GM06990 (cell line): ENCODE measurements around the gene MBP.

Experiments used
- DNase-seq: peaks from one replicate; pipeline ENCODE4 v3.0.0-alpha.2; 2011; ENCODE audit not compliant: insufficient read length; ENCODE audit errors: extremely low read depth
- H3K27me3 ChIP-seq: replicated peaks from 2 replicates; pipeline ENCODE4 v1.6.0; 2011; ENCODE audit warnings: low read length; ENCODE audit not compliant: control insufficient read depth, insufficient read depth
- H3K36me3 ChIP-seq: 2 replicates; pipeline ENCODE4 v1.5.1; 2011; ENCODE audit warnings: low read length; ENCODE audit not compliant: control insufficient read depth, insufficient read depth
- H3K4me3 ChIP-seq: replicated peaks from 2 replicates; pipeline ENCODE4 v1.5.1; 2011; ENCODE audit warnings: low read depth, mild to moderate bottlenecking, control low read depth, low read length
- TF ChIP-seq, protein P1 (sequence below): IDR thresholded peaks from 2 replicates; pipeline ENCODE4 v1.5.1; 2011; ENCODE audit warnings: low read length, control low read depth, mild to moderate bottlenecking, inconsistent platforms; ENCODE audit not compliant: insufficient read depth, poor library complexity, severe bottlenecking

The MBP gene

DNA sequence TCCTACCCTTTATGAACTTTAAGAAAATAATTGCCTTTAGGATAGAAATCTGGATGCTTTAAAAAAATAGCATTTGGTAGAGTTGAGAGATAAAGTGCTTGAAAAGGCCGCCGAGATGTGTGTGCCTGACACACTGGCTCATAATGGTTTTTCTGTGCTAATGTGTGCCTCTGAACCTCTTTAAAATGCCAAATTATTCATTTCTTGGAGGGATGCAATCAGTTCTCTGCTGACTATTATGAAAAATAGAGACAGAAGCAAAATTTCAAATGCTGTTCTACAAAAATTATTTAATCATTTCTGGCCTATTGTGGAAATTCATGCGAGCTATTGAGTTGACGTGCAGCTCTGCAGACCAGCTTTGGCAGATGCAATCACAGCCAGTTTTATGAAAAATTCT is 18.0 kb upstream of the MBP start:
- Histone ChIP-seq H3K36me3 (no peaks in the 10 kb centered on the region), H3K4me3 (no peak overlapping the region), H3K27me3 (no peaks in the 10 kb centered on the region)
- DNase-seq, result no peak
- TF ChIP-seq, protein P1, sequence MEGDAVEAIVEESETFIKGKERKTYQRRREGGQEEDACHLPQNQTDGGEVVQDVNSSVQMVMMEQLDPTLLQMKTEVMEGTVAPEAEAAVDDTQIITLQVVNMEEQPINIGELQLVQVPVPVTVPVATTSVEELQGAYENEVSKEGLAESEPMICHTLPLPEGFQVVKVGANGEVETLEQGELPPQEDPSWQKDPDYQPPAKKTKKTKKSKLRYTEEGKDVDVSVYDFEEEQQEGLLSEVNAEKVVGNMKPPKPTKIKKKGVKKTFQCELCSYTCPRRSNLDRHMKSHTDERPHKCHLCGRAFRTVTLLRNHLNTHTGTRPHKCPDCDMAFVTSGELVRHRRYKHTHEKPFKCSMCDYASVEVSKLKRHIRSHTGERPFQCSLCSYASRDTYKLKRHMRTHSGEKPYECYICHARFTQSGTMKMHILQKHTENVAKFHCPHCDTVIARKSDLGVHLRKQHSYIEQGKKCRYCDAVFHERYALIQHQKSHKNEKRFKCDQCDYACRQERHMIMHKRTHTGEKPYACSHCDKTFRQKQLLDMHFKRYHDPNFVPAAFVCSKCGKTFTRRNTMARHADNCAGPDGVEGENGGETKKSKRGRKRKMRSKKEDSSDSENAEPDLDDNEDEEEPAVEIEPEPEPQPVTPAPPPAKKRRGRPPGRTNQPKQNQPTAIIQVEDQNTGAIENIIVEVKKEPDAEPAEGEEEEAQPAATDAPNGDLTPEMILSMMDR, result no peak

DNA sequence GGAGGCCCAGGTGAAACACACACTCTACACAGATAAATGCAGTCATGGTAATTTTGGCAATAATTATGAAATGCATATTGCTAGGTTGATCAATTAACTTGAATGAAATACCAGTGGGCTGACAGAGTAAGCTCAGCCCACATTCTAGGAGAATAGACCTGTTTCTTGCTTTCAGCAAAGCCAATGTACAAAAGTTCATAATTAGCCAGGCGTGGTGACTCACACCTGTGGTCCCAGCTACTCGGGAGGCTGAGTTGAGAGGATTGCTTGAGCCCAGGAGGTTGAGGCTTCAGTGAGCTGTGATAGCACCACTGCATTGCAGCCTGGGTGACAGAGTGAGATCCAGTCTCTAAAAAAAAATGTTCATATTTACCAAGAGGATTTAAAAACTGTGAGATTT is 15.7 kb upstream of the MBP start:
- TF ChIP-seq, protein P1, result no peak
- no peaks in the 10 kb centered on the region for H3K36me3 ChIP-seq

DNA sequence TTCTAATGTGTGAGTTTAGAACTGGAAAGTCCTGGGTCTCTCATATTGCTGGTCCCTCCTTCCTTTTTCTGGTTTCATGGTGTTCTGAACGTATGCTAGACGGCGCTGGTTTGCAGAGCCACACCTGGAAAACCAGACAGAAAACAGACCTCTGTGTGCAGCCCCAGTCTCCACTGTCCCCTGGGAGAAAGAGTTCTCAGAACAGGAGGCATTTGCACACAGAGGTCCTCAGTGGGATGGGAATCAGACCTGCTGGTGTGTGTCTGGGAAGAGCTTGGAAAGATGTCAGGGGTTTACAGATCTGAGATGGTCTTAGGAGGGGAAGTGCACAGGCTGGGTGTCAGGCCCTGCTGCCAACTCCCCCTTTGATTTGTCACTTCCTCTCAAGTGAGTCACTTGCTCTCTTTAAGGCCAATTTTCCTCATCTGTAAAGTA is 14.9 kb upstream of the MBP start:
- no peak for DNase-seq
- no peaks in the 10 kb centered on the region for H3K36me3 ChIP-seq
- H3K27me3 ChIP-seq, result no peaks in the 10 kb centered on the region
- H3K4me3 ChIP-seq, result no peak overlapping the region
- TF ChIP-seq, protein P1, result no peak

More for the DNA sequence above, 15.7 kb upstream of the MBP start:
- DNase-seq, result no peak
- H3K4me3 ChIP-seq, result no peak overlapping the region
- no peaks in the 10 kb centered on the region for H3K27me3 ChIP-seq

DNA sequence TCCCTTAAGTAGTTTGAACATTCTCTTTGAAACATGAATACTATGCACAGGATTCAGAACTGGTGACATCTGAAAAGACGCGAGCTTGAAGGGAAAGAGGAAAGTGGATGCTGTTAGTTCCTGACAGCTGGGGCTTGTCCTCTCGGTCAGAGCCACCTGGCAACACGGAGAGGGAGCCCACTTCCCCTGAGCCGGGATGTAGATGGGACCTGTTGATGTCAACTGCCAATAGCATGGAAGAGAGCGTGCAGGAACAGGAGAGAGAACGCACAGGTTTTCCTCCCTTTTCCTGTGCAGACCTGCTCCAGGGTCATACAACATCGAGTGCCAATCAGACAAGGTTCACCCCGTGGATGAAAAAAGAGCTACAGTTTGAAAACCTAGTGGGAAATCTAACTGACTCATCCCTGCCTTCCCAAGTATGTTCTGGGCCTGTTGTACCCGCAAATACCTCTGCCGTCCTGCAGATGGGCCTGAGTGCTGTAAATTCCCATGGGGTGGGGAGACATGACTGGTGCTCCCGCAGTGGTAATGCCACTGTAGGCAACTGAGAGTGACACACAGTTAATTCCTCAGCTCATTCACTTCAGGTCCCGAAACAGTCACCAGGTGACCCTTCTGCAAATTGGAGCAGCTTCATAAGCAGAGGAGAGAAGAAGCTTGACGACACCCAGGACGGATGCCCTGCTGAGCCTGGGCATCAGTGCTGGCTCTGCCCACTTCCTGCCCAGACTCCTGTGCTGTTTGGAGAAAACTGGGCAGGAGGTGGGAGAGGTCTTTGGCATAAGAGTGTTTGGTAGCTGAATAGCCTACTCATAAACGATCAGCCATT is 13.9 kb upstream of the MBP start:
- Histone ChIP-seq H3K36me3 (no peaks in the 10 kb centered on the region), H3K27me3 (no peaks in the 10 kb centered on the region), H3K4me3 (no peak overlapping the region)
- no peak for DNase-seq
- TF ChIP-seq, protein P1, result no peak

DNA sequence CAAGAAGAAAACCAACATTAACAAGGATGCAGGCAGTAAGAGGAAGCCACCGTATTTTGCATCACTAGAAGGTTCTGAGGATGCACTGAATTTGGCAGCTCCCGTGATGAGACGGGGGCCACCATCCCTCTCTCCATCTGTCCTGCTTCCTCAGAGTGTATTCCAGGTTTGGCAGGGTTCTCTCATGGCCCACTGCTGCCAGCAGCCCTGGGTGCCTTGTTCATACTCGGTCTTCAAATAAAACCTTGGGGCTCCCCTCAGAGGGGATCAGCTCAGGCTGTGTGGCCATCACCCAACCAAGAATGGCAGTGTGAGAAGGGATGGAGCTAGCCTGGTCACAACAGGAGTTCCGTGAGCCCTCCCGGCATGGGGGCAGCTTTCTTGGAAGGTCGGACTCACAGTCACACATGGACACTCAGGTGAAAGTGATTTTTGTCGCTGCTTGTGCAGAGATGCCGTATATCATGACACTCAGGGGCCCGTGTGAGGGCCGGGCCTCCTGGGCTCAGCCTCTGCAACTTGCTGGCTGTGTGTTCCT is 12.8 kb upstream of the MBP start:
- no peak overlapping the region for H3K4me3 ChIP-seq
- no peaks in the 10 kb centered on the region for H3K36me3 ChIP-seq
- H3K27me3 ChIP-seq, result no peaks in the 10 kb centered on the region
- DNase-seq, result no peak
- TF ChIP-seq, protein P1, result no peak
